Subcutaneous adipose tissue (tissue), 4 donors: Measurements from ENCODE around the gene QRSL1. TPM values are rescaled to one million over a fixed set of nuclear protein-coding genes. Genes with fewer than 3 reads are reported as not detected.

Source experiments
- total RNA-seq, 4 donors: library from RNA; depleted of rRNA; stranded (reverse); fragments of >200 nt; gene quantifications; one replicate each; pipeline ENCODE4 v1.1.0, GENCODE V29; 2016
- TF ChIP-seq, protein P1 (sequence below): fragments of 450-650 bp; IDR thresholded peaks from one replicate; pipeline ENCODE4 v1.5.1; 2016; ENCODE audit warnings: low read depth, mild to moderate bottlenecking, control low read depth, antibody characterized with exemption, moderate library complexity

Gene QRSL1
- total RNA-seq, 4 donors from 2014 or later: 6.4 to 12.9 (median 7.9) TPM

DNA sequence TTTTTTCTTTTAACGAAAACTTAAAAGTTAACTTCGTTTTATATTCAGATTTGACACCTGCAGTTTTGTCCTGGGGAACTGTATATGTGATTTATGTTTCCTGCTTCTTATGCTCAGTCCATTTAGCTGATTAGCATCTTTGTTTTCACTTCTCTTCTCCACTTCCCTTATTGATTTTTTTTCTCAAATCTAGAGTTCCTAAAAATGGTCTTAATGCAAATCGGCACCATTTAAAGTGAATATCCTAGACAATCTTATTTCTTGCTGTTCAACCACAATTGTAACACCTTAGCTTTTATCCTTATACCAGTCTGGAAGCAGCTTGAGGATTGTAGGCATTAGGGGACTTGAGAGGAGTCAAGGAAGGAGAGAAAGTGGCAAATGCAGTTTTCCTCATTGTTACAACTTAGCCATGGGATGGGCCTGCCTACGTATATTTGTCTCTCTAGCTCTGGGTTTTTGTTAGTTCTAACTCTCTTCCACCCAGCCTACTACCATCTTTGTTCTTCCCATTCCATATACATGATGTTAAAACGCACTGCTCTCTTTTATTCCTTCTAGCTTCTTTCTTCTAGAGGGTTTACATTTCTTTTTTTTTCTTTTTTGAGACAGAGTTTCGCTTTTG is 8.5 kb downstream of the QRSL1 start:
- TF ChIP-seq, protein P1, sequence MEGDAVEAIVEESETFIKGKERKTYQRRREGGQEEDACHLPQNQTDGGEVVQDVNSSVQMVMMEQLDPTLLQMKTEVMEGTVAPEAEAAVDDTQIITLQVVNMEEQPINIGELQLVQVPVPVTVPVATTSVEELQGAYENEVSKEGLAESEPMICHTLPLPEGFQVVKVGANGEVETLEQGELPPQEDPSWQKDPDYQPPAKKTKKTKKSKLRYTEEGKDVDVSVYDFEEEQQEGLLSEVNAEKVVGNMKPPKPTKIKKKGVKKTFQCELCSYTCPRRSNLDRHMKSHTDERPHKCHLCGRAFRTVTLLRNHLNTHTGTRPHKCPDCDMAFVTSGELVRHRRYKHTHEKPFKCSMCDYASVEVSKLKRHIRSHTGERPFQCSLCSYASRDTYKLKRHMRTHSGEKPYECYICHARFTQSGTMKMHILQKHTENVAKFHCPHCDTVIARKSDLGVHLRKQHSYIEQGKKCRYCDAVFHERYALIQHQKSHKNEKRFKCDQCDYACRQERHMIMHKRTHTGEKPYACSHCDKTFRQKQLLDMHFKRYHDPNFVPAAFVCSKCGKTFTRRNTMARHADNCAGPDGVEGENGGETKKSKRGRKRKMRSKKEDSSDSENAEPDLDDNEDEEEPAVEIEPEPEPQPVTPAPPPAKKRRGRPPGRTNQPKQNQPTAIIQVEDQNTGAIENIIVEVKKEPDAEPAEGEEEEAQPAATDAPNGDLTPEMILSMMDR: no peak

DNA sequence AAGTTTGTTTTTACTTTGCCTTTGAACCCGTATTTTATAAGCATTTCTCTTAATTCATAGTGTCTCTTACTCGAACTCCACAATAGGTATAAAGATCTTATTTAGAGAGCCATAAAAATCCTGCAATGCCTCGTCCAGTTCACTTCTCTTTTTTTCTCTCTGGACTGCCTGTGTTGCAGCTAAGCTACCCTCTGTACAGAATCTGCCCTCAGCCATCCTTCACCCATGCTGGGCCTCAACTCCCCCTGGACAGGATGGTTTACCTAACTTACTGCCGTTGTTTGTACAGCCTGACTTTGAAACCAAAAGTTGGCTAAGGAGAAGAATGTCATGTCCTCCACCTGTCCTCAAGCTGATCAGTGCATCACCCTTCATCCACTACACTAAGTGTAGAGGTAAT is 10.4 kb downstream of the QRSL1 start:
- TF ChIP-seq, protein P1: no peak

DNA sequence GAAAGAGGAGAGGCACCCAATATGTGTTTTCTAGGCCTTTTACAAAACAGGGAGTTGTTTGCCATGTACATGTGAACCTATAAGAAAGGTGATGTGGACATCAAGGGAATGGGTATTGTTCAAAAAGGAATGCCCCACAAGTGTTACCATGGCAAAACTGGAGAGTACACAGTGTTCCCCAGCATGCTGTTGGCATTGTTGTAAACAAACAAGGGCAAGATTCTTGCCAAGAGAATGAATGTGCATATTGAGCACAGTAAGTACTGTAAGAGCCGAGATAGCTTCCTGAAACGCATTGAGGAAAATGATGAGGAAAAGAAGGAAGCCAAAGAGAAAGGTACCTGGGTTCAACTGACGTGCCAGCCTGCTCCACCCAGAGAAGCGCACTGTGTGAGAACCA is 13.1 kb downstream of the QRSL1 start:
- TF ChIP-seq, protein P1: no peak

DNA sequence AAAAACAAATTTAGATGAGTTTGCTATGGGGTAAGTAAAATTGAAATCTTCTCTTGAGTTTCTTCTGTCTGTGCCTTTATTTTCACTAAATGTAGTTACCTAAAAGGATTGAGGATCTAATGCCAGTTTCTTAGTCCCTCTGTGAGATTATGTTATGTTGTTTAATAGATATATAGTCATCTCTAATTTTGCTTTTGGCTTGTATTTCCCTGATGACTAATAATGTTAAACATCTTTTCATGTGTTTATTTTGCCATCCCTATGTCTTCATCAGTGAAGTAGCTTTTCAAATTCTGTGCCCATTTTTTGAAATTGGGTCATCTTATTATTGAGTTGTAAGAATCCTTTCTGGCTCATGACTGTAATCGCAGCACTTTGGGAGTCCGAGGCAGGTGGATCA is 13.7 kb downstream of the QRSL1 start:
- TF ChIP-seq, protein P1: no peak

DNA sequence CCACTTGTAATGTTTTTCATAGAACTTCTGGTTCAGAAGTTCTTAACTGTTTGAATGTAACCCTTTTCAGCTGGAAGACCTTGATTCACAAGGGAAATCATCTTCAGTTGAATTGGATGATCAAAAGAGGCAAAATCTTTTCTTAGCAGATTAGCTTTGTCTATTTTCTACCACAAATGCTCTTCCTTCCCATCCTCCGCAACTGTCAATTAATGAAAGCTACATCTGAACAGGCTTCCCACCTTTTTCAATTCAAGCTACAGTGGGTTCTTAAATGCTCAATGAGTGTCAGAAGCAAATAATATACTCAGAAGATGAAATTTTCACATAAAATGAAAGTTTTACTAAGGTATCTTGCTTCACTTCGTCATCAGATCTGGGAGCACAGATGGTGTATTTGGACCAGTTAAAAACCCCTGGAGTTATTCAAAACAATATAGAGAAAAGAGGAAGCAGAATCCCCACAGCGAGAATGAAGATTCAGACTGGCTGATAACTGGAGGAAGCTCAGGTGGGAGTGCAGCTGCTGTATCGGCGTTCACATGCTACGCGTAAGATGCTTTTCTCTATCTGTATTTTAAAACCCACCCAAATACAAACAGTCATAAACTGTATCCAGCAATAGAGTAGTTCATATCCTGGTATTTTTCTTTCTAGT is 19.4 kb downstream of the QRSL1 start:
- TF ChIP-seq, protein P1: no peak

DNA sequence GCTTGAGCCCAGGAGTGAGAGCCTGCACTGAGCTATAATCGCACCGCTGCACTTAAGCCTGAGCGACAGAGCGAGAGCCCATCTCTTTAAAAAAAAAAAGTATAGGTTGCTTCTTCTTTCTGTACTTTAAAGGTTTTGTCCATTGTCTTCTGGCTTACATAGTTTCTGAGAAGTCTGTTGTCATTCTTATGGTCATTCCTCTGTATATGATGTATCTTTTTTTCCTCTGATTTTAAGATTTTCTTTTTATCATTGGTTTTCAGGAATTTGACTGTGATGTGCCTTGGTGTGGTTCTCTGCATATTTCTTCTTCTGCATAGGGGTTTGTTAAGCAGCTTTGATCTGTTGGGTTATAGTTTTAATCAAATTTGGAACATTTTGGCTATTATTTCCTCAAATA is 29.1 kb downstream of the QRSL1 start:
- TF ChIP-seq, protein P1: no peak

DNA sequence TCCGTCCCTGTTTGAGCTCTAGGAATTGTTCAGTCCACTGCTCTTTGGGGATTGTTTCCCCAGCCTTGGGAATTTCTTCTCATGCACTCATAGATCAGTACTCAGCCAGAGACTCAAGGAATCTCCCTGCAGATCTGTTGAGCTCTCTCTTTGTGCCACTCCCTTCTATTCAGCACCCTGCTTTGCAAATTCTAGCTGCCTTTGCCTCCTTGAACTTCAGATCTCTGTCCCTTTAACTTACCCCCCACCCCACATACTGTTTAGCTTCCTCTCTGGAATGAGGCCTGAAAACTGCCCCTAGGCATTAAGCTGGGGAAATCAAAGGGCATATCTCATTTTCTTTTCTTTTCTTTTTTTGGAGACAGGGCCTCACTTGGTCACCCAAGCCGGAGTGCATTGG is 30.5 kb downstream of the QRSL1 start:
- TF ChIP-seq, protein P1: no peak
